ENCODE results near the gene CBX8.

- TF ChIP-seq, protein P1, sequence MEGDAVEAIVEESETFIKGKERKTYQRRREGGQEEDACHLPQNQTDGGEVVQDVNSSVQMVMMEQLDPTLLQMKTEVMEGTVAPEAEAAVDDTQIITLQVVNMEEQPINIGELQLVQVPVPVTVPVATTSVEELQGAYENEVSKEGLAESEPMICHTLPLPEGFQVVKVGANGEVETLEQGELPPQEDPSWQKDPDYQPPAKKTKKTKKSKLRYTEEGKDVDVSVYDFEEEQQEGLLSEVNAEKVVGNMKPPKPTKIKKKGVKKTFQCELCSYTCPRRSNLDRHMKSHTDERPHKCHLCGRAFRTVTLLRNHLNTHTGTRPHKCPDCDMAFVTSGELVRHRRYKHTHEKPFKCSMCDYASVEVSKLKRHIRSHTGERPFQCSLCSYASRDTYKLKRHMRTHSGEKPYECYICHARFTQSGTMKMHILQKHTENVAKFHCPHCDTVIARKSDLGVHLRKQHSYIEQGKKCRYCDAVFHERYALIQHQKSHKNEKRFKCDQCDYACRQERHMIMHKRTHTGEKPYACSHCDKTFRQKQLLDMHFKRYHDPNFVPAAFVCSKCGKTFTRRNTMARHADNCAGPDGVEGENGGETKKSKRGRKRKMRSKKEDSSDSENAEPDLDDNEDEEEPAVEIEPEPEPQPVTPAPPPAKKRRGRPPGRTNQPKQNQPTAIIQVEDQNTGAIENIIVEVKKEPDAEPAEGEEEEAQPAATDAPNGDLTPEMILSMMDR (IDR thresholded peaks at IDR 0.05; ENCODE audit: poor library complexity) = no peak
- TF ChIP-seq EZH2 (IDR thresholded peaks at IDR 0.05; ENCODE audit: borderline replicate concordance) = no peak
Measured at GRCh38 chr17:79781012-79781650, 15.7 kb downstream of the CBX8 start.
